GM13977 (cell line): Measurements from ENCODE around the gene PRKAG2.

ENCODE experiments used
- DNase-seq: peaks from one replicate; pipeline ENCODE4 v3.0.0; 2012; ENCODE audit warnings: low spot score
- CTCF ChIP-seq: IDR thresholded peaks from 2 replicates; pipeline ENCODE4 v1.5.1; 2012; ENCODE audit warnings: mild to moderate bottlenecking, control low read depth; ENCODE audit not compliant: insufficient read depth; ENCODE audit errors: extremely low read depth, missing control alignments
- in situ Hi-C: fragments of 300-500 bp; cut with MboI; formaldehyde crosslinking; loops from one replicate; pipeline ENCODE4 v1.12.0; 2022; ENCODE audit warnings: low sequenced_read_pairs, low pct_unique_long_range_greater_than_20kb, mixed read lengths, inconsistent platforms; ENCODE audit not compliant: unreplicated experiment

Gene PRKAG2

DNA sequence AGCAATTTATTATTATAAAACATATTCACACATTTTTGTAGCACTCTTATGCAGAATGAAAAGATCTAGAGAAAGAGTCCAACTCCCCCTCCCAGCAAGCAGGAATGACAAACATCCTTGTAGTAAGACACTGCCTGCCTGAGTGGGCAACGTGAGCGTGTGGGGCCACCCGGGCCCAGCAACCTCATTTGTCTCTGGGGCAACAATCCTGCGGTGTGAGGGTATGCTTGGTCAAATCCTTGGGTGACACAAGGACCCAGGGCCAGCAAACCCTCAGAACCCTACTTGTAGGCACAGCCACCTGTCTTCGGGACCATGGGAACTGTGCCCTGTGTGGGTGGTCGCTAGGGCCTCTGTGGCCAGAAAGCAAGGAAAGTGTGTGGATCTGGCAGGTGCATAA, 367.9 kb downstream of the PRKAG2 start:
- TF ChIP-seq CTCF = no peak
- no peak for DNase-seq
- in situ Hi-C loops = no loop called here

- no peak for TF ChIP-seq CTCF
- DNase-seq = no peak
- in situ Hi-C loops = no loop called here
Observed at GRCh38 chr7:151507806-151508205, 369.1 kb downstream of the PRKAG2 start.

DNA sequence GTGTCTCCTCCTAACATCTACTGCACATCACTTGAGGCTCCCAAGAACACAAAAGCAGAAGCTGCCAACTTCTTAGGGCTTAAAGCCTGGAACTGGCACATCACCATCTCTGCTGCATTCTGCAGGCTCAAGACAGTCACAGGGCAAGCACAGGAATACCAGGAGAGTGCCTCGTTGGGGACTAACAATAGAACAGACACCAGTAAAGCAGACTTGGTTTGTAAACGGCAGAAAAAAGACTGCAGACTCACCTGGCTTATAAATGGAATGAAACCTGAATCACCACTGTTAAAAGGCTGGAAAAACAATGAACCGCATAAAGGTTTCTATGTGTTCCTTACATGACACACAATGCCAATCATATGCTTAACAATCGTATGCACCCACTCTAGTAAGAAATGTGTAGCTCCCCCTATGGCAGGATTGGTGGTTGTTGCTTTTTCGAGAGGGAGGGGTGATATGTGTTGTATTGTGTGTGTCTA, 370.0 kb downstream of the PRKAG2 start:
- in situ Hi-C loops = no loop called here
- no peak for DNase-seq
- TF ChIP-seq CTCF = no peak
